GM18502 (cell line): Measurements from ENCODE around the gene USP36.

Source experiments
- ATAC-seq: cut with Tn5 transposase; IDR thresholded peaks from one replicate; pipeline ENCODE4 v1.9.1; 2021; ENCODE audit warnings: mild to moderate bottlenecking; ENCODE audit not compliant: unreplicated experiment, poor library complexity

USP36 gene

DNA sequence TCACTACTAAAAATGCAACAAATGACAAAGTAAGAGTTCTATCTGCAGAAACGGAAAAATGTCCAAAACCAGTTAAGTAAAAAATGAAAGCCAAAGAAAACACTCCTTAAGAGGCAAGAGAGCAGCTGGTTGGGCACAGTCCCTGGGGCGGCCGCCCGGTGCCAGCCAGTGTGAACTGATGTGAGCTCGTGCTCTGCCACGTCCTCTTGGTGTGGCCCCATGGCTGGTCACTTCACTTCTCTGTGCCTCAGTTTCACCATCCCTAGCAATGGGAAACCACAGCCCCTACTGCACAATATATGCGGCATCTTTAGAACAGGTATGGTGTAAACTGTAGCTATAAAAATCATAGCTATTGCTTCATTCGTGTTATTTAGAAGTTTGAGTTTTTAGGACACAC lies 21.2 kb downstream of the USP36 start:
- ATAC-seq, result no peak

DNA sequence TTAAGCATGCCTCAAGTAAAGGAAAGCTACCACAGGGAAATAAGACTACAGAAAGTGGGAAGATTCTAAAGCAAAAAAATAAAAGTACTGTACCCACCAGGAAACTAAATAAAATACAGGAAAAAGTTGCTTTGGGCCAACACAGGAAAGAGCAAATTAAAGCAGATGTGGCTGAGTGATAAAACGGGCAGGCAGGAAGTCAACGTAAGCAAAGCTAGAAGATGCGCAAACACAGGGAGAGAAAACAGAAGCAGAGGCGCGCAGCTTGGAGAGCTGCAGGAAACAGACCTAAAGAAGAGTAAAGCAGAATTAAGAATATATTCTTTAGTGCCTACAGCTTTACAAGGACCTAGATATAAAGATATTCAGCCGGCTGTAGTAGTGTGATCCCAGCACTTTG lies 21.7 kb downstream of the USP36 start:
- no peak for ATAC-seq

DNA sequence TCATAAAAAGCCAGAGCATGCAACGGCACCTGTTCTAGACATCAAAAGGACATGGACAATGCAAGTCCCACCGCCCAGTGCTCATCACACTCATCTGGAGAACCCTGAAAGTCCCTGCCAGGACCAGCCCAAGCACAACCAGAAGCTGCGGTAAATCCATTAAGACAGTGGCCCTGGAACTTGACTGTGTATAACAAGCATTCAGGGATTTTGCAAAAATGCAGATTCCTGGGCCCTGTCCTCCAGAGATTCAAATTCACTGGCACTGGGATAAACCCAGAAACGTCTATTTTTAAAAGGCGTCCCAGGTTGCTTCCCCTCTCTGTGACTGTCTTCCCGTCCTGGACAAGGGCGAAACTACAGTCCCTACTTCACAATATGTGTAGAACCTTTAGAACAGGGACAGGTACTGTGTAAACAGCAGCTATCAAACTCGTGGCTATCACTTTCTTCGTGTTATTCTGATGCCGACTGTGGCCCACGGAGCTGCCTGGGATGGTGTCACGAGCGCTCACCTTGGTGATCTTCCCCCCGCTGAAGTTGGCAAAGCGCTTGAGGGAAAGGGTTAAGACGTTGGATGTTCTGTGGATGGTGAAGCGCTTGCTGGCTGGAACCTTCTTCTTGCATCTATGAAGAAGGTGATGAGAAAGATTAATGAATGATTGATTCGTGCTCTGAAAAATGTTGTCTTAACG lies 22.3 kb downstream of the USP36 start:
- ATAC-seq, result no peak

DNA sequence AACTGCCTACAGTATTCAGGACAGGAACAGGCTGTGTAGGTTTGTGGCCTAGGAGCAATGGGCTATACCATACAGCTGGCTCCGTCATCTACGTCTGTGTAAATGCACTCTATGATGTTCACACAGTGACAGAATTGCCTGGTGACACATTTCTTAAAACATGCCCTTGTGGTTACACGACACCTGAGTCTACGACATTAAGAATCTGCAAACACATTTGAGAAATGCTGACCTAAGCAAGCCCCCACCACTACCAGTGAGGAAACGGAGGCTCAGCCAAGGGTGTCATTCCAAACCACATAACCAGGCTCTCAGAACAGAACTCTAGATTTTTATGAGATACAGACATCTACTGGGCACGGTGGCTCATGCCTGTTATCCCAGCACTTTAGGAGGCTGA lies 23.5 kb downstream of the USP36 start:
- ATAC-seq, result no peak

DNA sequence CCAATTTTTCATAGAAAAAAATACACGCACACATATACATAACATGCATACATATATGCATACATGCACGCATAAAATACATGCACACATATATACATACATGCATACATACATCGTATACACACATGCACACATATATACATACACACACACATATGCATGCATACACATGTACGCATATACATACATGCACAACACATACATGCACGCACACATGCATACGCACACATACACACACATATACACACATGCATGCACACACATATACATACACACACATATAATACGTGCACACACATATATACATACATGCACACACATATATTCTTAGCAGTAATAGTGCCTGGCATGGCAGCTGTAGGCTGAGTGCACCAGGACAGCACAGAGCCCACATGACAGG lies 24.9 kb downstream of the USP36 start:
- no peak for ATAC-seq

DNA sequence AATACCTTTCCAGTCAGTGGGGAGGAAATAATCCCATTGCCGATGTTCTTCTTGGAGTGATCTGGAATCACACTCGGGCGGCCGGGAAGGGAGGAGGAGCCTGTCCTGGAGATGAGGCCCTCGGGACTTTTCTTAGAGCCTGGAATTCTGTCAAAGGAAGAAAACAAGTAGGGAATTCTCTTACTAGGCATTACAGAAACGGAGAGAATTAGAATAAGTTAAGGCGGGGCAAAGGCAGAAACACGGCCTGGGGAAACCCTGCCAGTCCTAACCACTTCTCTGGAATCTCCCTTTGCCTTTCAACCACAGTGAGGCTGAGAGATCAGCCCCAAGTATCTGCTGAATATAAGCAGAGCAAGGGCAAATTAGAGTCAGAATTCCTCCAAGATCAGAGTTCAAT lies 27.8 kb downstream of the USP36 start:
- ATAC-seq, result no peak

DNA sequence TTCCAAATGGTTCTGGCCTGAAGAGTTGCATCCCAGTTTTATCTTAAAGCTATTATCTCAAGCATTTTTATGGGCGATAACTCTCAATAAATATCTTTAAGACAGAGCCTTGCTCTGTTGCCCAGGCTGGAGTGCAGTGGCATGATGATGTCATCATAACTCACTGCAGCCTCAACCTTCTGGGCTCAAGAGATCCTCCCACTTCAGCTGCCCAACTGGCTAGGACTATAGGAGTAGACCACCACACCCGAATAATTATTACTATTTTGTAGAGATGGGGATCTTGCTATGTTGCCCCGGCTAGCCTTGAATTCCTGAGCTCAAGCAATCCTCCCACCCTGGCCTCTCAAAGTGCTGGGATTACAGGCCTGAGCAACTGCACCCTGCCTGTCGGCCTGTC lies 32.5 kb downstream of the USP36 start:
- no peak for ATAC-seq

DNA sequence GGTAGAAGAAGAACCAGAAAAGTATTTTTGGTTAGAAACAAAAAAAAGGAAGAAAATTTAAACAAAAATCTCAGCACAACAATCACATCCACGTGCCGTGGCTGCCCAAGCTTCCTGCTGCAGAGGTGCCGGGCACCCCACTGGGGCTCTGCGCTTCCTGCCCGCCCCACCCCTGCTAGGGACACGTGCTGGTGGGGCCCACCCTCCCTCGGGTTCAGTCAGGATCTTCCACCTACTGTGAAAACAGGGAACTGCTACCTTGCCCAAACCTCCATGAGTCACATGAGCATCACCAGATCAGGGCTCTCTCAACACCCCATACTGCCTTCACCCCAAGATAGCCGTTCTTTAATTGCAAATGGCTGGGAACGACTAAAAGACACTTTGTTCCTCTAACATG lies 34.2 kb downstream of the USP36 start:
- ATAC-seq, result no peak

DNA sequence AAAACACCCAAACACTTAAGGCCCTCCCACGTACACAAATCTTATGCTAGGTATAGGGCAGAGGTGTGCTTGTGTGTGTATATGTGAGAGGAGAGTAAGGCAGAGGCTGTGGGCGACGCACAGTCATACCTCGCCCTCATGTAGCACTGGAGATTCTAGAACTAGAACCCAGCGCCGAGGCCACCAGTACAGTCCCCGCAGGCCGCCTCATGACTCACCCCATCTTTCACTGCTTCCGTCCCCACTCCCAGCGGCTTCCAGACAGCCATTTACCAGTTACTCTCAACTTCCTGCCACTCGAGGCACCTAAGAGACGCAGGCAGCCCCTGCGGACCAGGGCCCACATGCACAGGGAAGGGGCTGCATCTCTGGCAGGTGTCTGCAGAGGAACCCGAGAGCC lies 35.3 kb downstream of the USP36 start:
- no peak for ATAC-seq

DNA sequence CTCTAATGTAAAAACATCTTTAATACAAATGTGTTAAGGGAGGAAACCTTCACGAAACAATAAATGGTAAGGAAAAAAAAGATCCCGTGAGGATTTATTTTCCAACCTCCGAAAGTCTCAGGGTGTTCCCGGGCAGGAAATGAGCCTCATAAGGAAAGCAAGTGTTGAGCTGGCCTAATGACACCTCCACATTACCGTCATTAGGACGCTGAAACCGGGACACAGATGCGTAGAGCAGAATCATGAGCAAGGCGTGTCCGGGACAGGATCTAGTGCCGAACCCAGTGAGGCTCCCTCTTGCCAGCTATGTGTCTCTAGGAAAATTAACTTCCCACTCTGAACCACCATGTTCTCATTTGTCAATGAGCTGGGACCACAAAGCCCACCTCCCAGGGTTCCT lies 35.8 kb downstream of the USP36 start:
- ATAC-seq, result no peak

DNA sequence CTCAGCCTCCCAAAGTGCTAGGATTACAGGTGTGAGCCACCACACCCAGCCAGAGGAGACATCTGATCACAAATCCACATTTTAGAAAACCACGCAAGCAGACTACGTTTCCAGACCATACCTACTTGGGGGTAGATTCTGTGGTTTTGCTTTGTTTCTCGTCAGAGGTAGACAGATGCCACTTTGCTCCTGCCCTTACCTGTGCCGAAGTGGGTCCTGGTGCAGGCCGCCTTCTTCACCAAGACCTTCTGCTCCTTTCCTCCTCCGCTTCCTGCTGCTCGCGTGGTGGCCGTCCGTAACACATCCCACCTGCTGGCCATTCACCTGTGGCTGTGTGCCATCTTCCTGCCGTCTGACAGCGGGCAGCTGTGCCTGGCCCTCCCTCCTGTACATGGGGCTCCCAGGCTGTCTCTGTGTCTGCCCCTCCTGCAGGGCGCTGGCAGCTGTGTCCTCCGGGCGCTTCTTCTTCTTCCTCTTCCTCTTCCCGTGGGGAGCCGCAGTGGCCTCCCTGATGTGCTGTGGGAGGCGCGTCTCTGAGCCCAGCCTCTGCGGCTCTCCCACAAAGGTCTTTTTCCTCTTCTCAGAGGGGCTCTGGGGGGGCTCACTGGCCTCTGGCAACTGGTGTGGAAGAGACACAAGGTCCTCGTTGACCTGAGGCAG lies 37.3 kb downstream of the USP36 start:
- ATAC-seq, result no peak

DNA sequence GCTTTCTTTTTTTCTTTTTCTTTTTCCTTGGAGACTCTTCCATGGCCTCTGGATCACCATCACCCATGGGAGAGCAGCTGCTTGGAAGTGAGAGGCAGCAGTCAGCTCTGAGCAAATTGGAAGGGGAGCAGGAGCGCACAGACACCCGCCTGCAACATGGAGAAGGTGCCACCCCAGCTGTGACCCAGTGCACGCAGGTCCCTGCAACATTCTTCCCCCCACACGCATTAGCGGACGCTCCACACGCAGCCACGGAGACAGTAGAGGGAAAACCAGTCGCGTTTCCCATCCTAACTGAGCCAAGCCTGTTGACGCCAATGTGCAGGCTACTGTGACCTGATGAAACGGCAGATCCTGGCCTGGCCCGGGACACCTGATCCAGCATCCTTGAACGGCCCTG lies 38.2 kb downstream of the USP36 start:
- no peak for ATAC-seq

DNA sequence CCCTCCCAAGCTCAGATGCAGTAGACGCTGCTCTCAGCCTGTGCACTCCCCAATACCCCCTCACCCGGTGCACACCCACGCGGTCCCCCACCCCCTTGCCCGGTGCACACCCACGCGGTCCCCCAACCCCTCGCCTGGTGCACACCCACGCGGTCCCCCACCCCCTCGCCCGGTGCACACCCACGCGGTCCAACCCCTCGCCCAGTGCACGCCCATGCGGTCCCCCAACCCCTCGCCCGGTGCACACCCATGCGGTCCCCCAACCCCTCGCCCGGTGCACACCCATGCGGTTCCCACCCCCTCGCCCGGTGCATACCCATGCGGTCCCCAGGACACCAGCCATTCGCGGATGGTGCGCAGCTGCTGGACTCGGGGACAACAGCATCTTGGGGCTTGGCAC lies 38.6 kb downstream of the USP36 start:
- ATAC-seq, result no peak

DNA sequence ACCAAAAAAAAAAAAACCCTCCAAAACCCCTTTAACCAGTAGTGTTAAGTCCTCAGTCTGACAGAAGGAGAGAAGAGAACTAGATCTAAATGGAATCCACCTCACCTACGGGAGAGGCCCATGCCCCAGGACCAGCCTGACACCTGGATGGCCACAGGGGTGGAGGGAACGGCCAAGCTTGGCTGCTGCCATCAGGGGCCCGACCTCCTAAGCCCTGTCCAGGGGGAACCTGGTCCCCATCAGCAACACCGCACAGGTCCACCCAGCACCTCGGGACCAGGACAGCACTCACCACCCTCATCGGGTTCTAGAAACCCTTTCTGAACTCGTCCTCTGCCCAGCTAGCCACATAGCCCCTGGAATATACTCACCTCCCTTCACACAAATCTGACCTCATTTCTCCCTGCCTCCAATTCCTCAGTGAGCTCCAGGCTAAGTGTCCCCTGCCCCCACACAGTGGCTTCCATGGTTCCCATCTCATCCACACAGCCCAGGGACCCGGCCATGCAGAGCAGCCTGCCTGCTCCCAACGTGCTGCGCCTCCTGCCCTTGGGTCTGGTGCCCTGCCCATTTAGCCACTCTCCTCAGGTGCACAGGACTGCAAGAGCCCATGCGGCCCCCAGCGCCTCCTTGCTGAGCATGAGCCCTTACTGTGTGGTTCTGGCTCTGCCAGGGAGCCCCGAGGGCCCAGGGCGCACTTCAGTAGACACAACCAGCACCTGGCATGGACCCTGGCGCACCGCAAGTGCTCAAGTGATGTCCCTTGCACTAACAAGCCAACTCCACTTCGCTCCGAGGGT lies 40.3 kb downstream of the USP36 start:
- ATAC-seq, result no peak

DNA sequence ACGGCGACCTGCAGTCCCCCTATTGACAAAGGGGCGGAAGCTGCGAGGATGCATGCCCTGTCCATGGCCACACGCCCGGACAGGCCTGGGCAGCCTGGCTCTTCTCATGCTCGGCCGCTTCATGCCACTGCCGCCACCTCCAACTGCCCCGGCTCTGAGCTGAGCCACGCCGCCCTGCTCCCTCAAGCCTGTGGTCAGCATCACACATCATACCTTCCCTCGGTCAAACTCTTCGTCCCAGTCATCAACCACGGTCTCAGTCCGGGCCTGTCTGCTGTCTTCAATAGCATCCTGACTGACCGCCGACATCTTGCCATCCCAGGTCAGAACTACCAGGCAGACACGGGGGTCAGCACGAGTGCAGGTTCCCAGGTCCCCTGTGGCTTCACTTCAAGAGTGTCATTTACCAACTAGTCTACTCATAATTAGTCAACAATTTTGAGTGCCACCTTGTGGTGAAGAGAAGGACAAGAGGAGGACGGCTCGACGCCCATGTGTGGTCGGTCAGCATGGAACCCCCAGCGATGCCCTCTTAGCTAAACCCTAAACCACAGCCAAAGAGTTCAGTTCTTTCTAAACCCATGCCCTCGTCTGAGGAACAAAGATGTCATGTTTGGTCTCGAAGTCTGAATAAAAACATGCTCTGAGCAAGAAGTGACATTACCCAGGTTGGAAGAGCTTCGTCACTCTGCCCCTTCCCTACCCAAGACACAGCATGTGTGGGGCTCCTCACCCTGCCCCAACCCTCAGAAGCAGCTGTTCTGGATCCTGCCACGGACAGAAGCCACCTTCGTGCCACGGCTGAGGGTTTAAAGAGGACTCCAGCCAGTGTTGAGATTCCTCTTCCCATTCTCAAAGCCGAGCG lies 41.7 kb downstream of the USP36 start:
- no peak for ATAC-seq

DNA sequence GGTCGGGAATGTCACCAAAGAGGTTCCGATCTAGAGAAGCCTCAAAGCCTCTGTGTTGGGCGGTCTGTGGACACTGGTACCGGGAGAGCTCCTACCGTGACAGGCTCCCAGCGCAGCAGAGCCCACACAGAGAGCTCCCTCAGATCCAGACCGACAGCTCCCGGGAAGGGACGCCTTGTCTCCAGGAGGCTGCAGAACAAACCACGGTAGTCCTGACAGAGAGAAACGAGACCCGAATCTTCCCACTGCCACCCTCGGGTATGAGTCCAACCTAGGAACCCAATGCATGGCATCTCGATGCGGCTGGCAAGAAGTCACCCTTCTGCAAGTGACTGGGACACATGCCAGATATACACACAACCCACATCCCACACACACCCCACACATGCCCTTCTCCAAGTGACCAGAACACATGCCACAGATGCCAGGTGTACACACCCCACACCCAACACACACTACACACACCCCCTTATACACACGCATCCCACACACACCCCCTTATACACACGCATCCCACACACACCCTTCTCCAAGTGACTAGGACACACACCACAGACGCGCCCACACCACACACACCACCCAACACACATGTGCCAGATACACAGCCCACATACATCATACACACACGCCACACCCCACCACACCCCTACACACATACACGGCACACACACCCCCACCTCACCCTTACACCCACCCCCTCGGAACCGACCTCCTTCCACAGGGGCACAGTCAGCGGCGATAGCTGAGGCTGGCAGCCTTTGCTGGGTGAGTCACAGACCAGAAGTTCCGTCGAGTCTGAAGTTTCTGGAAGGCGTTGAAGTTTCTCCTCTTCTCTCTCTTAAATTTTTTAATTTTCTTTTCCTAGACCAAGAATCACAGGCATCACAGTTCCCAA lies 42.7 kb downstream of the USP36 start:
- no peak for ATAC-seq

DNA sequence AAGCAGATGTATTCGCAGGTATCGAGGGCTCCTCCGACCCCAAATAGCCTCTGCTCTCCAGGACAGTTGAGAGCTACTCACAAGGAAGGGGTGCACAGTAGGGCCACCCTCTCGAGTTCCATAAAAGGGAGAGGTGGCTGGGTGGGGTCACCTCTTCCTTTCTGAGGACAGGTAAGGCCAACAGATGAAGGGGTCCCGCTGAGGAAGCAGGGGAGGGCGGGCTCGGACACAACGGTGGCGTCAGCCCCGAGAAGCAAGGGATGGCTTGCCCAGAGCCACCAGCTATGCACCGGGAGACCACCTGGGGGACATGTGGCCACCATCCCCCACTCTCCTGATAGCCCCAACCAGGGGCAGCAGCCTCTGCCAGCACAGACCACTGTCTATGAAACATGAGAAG lies 43.4 kb downstream of the USP36 start:
- no peak for ATAC-seq

DNA sequence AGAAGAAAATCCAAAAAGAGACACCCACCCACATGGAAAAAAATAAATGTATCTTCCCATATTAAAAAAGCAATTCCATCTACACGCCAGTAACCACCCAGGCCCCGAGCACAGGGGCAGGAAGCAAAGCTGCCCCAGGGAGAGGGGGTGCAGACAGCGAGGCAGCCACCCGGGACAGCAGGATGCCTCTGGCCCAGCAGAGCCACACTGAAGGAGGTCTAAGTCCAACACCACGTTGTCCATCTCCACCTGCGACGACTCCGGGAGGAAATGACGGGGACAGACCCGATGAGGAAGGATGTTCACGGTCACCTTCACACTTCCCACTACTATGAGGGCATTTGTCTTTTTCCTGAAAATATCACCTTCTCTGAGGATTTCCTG lies 44.1 kb downstream of the USP36 start:
- no peak for ATAC-seq

DNA sequence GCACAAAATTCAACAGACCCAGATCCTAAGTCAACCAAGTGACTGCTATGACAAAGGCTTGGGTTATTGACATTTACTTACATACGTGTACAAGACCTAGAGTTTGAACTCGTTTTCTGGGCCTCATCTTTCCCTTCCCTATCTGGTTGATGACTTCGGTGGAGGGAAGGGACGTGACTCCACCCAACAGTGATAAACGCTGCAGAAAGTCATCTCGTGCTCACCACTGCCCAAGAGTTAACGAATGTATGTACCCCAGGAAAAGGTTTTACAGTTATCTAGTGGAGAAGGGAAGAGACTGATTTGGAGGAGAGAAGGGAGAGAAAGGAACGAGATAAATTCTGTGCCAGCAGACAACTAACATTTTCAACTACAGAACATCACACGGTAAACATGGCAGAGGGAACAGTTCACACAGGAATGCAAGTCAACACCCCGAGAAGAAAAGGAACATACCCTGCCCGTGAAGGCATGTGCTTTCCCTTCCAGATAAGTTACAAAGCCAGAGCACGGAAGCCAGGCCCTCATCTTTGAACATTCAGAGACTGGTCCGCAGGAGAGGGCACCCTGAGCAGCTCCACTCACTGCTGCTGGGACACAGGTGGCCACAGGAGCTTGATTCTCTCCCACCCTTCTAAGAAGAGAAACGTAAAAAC lies 44.6 kb downstream of the USP36 start:
- no peak for ATAC-seq
